HepG2 (cell line): ENCODE results near the gene SIK3. TPM values are rescaled to one million over a fixed set of nuclear protein-coding genes. Genes with fewer than 3 reads are reported as not detected.

ENCODE experiments used
- ATF6 ChIP-seq: sonication (generic); formaldehyde crosslinking; conservative IDR thresholded peaks from 2 replicates; pipeline ENCODE4 v1.4.0; 2020; ENCODE audit warnings: missing genetic modification reagents
- ETV6 ChIP-seq: sonication (generic); formaldehyde crosslinking; conservative IDR thresholded peaks from 2 replicates; pipeline ENCODE4 v1.4.0; 2020; ENCODE audit warnings: missing genetic modification reagents
- FOXK2 ChIP-seq: fragments of 450-650 bp; IDR thresholded peaks from 2 replicates; pipeline ENCODE4 v1.6.1; 2016
- HES4 ChIP-seq: sonication (generic); formaldehyde crosslinking; IDR thresholded peaks from 2 replicates; pipeline ENCODE4 v1.9.0; 2021; ENCODE audit warnings: mild to moderate bottlenecking, missing genetic modification reagents, borderline replicate concordance
- HHEX ChIP-seq: IDR thresholded peaks from 2 replicates; pipeline ENCODE4 v1.6.1; 2016; ENCODE audit warnings: control low read depth
- JUN ChIP-seq: sonication (generic); formaldehyde crosslinking; IDR thresholded peaks from 2 replicates; pipeline ENCODE4 v1.4.0; 2020; ENCODE audit warnings: mild to moderate bottlenecking, missing genetic modification reagents
- LRRFIP1 ChIP-seq: sonication (generic); formaldehyde crosslinking; conservative IDR thresholded peaks from 2 replicates; pipeline ENCODE4 v1.4.0; 2020; ENCODE audit warnings: missing genetic modification reagents
- NFIB ChIP-seq: sonication (generic); formaldehyde crosslinking; IDR thresholded peaks from 2 replicates; pipeline ENCODE4 v1.9.0; 2021; ENCODE audit warnings: missing genetic modification reagents, mild to moderate bottlenecking, borderline replicate concordance
- PHF5A ChIP-seq: IDR thresholded peaks from one replicate; pipeline ENCODE4 v1.6.1; 2018; ENCODE audit warnings: low read depth, missing genetic modification reagents; ENCODE audit not compliant: unreplicated experiment
- TCF12 ChIP-seq, 2 experiments: fragments of 450-650 bp in 1 of 2; sonication (generic) in 1 of 2; formaldehyde crosslinking in 1 of 2; IDR thresholded peaks; 2 replicates each; pipeline versions ENCODE4 v1.6.1 to v1.8.0; 2017 to 2022; ENCODE audit warnings: antibody characterized with exemption in 1 of 2, mild to moderate bottlenecking in 1 of 2, missing genetic modification reagents in 1 of 2, moderate library complexity in 1 of 2
- TEAD2 ChIP-seq: sonication (generic); formaldehyde crosslinking; IDR thresholded peaks from 2 replicates; pipeline ENCODE4 v1.9.0; 2021; ENCODE audit warnings: missing genetic modification reagents
- TFDP2 ChIP-seq: sonication (generic); formaldehyde crosslinking; IDR thresholded peaks from 2 replicates; pipeline ENCODE4 v1.4.0; 2020; ENCODE audit warnings: missing genetic modification reagents
- TP53 ChIP-seq: sonication (generic); formaldehyde crosslinking; conservative IDR thresholded peaks from 2 replicates; pipeline ENCODE4 v1.4.0; 2020; ENCODE audit warnings: missing genetic modification reagents
- XBP1 ChIP-seq: sonication (generic); formaldehyde crosslinking; IDR thresholded peaks from 2 replicates; pipeline ENCODE4 v1.5.0; 2020; ENCODE audit warnings: missing genetic modification reagents
- ZBTB46 ChIP-seq: sonication (generic); formaldehyde crosslinking; IDR thresholded peaks from 2 replicates; pipeline ENCODE4 v1.4.0; 2020; ENCODE audit warnings: mild to moderate bottlenecking, missing genetic modification reagents, borderline replicate concordance
- ZNF383 ChIP-seq: sonication (generic); formaldehyde crosslinking; IDR thresholded peaks from 2 replicates; pipeline ENCODE4 v1.4.0; 2020; ENCODE audit warnings: missing genetic modification reagents, mild to moderate bottlenecking, borderline replicate concordance
- ZNF710 ChIP-seq: sonication (generic); formaldehyde crosslinking; IDR thresholded peaks from 2 replicates; pipeline ENCODE4 v1.5.0; 2020; ENCODE audit warnings: mild to moderate bottlenecking, missing genetic modification reagents, borderline replicate concordance
- polyA plus RNA-seq, 8 experiments: library from polyadenylated mRNA; depleted of rRNA in 3 of 8; stranded (reverse) in 7 of 8; unstranded in 1 of 8; fragments of >200 nt; fragmentation: Illumina TruSeq in 4 of 8; extraction: Trizol in 4 of 8; gene quantifications; 2 replicates each; pipeline versions ENCODE4 v1.2.1 to v1.2.3, GENCODE V29; 2011 to 2016; ENCODE audit warnings: low read depth in 4 of 8, missing spikeins in 1 of 8, mixed read lengths in 1 of 8; ENCODE audit not compliant: insufficient read depth in 1 of 8
- total RNA-seq, 5 experiments: library from RNA; depleted of rRNA; stranded (reverse); fragments of >200 nt; fragmentation: Illumina TruSeq; extraction: Trizol; gene quantifications; 2 replicates each; pipeline ENCODE4 v1.2.3, GENCODE V29; 2016; ENCODE audit warnings: low read depth in 1 of 5

SIK3 gene
- total and polyA plus RNA-seq, 2 of the 13 experiments (the other 11 are each of a cell fraction or from before 2014, with no cell fraction given): 5.7 to 9.8 TPM

GRCh38 chr11:117095284-117096161, 2.7 kb downstream of the SIK3 start (continued):
- TF ChIP-seq ZBTB46 (CRISPR knock-in tag): no peak
- TF ChIP-seq ETV6 (CRISPR knock-in tag): no peak
- TF ChIP-seq TCF12 (IDR thresholded peaks at IDR 0.05): no peak
- TF ChIP-seq TCF12 (CRISPR knock-in tag; IDR thresholded peaks at IDR 0.05): no peak
- TF ChIP-seq TP53 (CRISPR knock-in tag): no peak
- no peak; the same call in 1 of the 2 replicates for TF ChIP-seq ZNF710
- TF ChIP-seq FOXK2: peak; percentile 89
- peak; percentile 39 for TF ChIP-seq PHF5A
- no peak for TF ChIP-seq ZNF383 (CRISPR knock-in tag)
- TF ChIP-seq HHEX: no peak
- no peak for TF ChIP-seq LRRFIP1 (CRISPR knock-in tag)
- no peak for TF ChIP-seq ATF6 (CRISPR knock-in tag)
- no peak for TF ChIP-seq TEAD2
- no peak for TF ChIP-seq XBP1 (CRISPR knock-in tag)
- TF ChIP-seq TFDP2: no peak
- TF ChIP-seq NFIB (CRISPR knock-in tag): no peak
- TF ChIP-seq HES4: no peak
- TF ChIP-seq JUN (CRISPR knock-in tag): 0 out of 2 replicates have a peak, but pooled peaks have one; percentile 33
